K562 (cell line): ENCODE data around the gene ERAP2. TPM values are rescaled to one million over a fixed set of nuclear protein-coding genes. Genes with fewer than 3 reads are reported as not detected.

Source experiments
- BMI1 ChIP-seq: fragments of 150-350 bp; IDR thresholded peaks from 2 replicates; pipeline ENCODE4 v1.6.1; 2014; ENCODE audit warnings: low read length
- CBX5 ChIP-seq: IDR thresholded peaks from 2 replicates; pipeline ENCODE4 v1.6.1; 2014; ENCODE audit warnings: low read depth, borderline replicate concordance
- CCAR2 ChIP-seq: fragments of 200-400 bp; formaldehyde crosslinking; IDR thresholded peaks from 2 replicates; pipeline ENCODE4 v1.6.1; 2017; ENCODE audit warnings: mild to moderate bottlenecking, low read depth, low read length
- COPS2 ChIP-seq: fragments of 450-650 bp; conservative IDR thresholded peaks from 2 replicates; pipeline ENCODE4 v1.6.1; 2016; ENCODE audit warnings: mild to moderate bottlenecking, moderate library complexity
- ELK3 ChIP-seq: fragments of 450-650 bp; formaldehyde crosslinking; IDR thresholded peaks from 2 replicates; pipeline ENCODE4 v1.4.0; 2020; ENCODE audit warnings: mild to moderate bottlenecking
- FOXK2 ChIP-seq, 2 experiments: fragments of 450-650 bp; IDR thresholded peaks in 1 of 2; conservative IDR thresholded peaks in 1 of 2; 2 replicates each; pipeline ENCODE4 v1.6.1; 2016; ENCODE audit warnings: low read depth in 2 of 2, mild to moderate bottlenecking in 1 of 2
- GTF2B ChIP-seq: IDR thresholded peaks from 2 replicates; pipeline ENCODE4 v1.6.1; 2011; ENCODE audit not compliant: insufficient read length; ENCODE audit errors: extremely low read depth
- KAT8 ChIP-seq: fragments of 450-650 bp; IDR thresholded peaks from 2 replicates; pipeline ENCODE4 v1.6.1; 2016; ENCODE audit warnings: low read depth, mild to moderate bottlenecking
- NEUROD1 ChIP-seq: fragments of 150-350 bp; IDR thresholded peaks from 2 replicates; pipeline ENCODE4 v1.6.1; 2014; ENCODE audit warnings: borderline replicate concordance, low read length, low read depth; ENCODE audit not compliant: partially characterized antibody
- PHTF2 ChIP-seq: fragments of 250-450 bp; sonication (Bioruptor Pico); IDR thresholded peaks from 2 replicates; pipeline ENCODE4 v1.5.0; 2021; ENCODE audit warnings: mild to moderate bottlenecking
- RB1 ChIP-seq: fragments of 450-650 bp; IDR thresholded peaks from 2 replicates; pipeline ENCODE4 v1.6.1; 2017; ENCODE audit warnings: low read depth, mild to moderate bottlenecking
- RBM17 ChIP-seq: fragments of 200-400 bp; formaldehyde crosslinking; IDR thresholded peaks from 2 replicates; pipeline ENCODE4 v1.6.1; 2017; ENCODE audit warnings: low read depth, mild to moderate bottlenecking, low read length, borderline replicate concordance
- SMAD3 ChIP-seq: fragments of 450-650 bp; formaldehyde crosslinking; conservative IDR thresholded peaks from 2 replicates; pipeline ENCODE4 v1.4.0; 2020; ENCODE audit warnings: mild to moderate bottlenecking
- STAT5A ChIP-seq: IDR thresholded peaks from 2 replicates; pipeline ENCODE4 v1.6.1; 2012; ENCODE audit warnings: low read length, inconsistent platforms, borderline replicate concordance
- TFAM ChIP-seq: fragments of 250-450 bp; sonication (Bioruptor Pico); conservative IDR thresholded peaks from 2 replicates; pipeline ENCODE4 v1.5.0; 2021; ENCODE audit warnings: mild to moderate bottlenecking, moderate library complexity
- TRIM28 ChIP-seq: fragments of 450-650 bp; IDR thresholded peaks from 2 replicates; pipeline ENCODE4 v1.6.1; 2017
- WHSC1 ChIP-seq: IDR thresholded peaks from one replicate; pipeline ENCODE4 v1.6.1; 2012; ENCODE audit warnings: low read length, control low read depth, inconsistent platforms
- ZBTB17 ChIP-seq: fragments of 450-650 bp; formaldehyde crosslinking; IDR thresholded peaks from 2 replicates; pipeline ENCODE4 v1.4.0; 2020; ENCODE audit warnings: mild to moderate bottlenecking
- ZFP36 ChIP-seq: fragments of 150-350 bp; IDR thresholded peaks from 2 replicates; pipeline ENCODE4 v1.6.1; 2018; ENCODE audit warnings: low read length, low read depth; ENCODE audit not compliant: partially characterized antibody
- ZNF124 ChIP-seq: sonication (generic); formaldehyde crosslinking; IDR thresholded peaks from 2 replicates; pipeline ENCODE4 v1.8.1; 2022; ENCODE audit warnings: missing genetic modification reagents
- polyA plus RNA-seq, 8 experiments: library from polyadenylated mRNA; depleted of rRNA in 4 of 8; stranded (reverse) in 5 of 8; unstranded in 3 of 8; fragments of >200 nt; fragmentation: Nextera tagmentation in 2 of 8; fragmentation: Illumina TruSeq in 1 of 8; extraction: Ambion mirVana in 2 of 8; extraction: Trizol in 1 of 8; gene quantifications; 2 replicates each; pipeline versions ENCODE4 v1.2.1 to v1.2.3, GENCODE V29; 2011 to 2014; ENCODE audit warnings: inconsistent platforms in 1 of 8, missing spikeins in 1 of 8
- total RNA-seq, 7 experiments: library from RNA; depleted of rRNA in 6 of 7; stranded (reverse); fragments of >200 nt in 6 of 7; fragmentation: Illumina TruSeq in 2 of 7; extraction: Trizol in 2 of 7; gene quantifications; 2 replicates each; pipeline versions ENCODE4 v1.2.1 to v1.2.3, GENCODE V29; 2011 to 2021; ENCODE audit warnings: low replicate concordance in 1 of 7
- TF ChIP-seq, protein P1 (sequence below), 3 experiments: IDR thresholded peaks in 2 of 3; conservative IDR thresholded peaks in 1 of 3; 2 replicates each; pipeline ENCODE4 v1.5.1; 2011 to 2012; ENCODE audit warnings: low read length in 3 of 3, mild to moderate bottlenecking in 3 of 3, control low read depth in 2 of 3, improper control_type of control experiment in 1 of 3, inconsistent platforms in 1 of 3, low read depth in 1 of 3, mixed read lengths in 1 of 3, moderate library complexity in 1 of 3; ENCODE audit not compliant: insufficient read depth in 2 of 3
- TF ChIP-seq, protein P2 (sequence below): fragments of 450-650 bp; IDR thresholded peaks from one replicate; pipeline ENCODE4 v1.6.1; 2018; ENCODE audit warnings: mild to moderate bottlenecking, moderate library complexity; ENCODE audit not compliant: partially characterized antibody
- TF ChIP-seq, protein P3 (sequence below): sonication (generic); formaldehyde crosslinking; IDR thresholded peaks from 2 replicates; pipeline ENCODE4 v1.8.0; 2022; ENCODE audit warnings: mild to moderate bottlenecking, missing genetic modification reagents

Gene ERAP2
- total and polyA plus RNA-seq, 9 of the 15 experiments (the other 6 are each of a cell fraction or from before 2014, with no cell fraction given): 0.93 to 4.0 (median 2.1) TPM

DNA sequence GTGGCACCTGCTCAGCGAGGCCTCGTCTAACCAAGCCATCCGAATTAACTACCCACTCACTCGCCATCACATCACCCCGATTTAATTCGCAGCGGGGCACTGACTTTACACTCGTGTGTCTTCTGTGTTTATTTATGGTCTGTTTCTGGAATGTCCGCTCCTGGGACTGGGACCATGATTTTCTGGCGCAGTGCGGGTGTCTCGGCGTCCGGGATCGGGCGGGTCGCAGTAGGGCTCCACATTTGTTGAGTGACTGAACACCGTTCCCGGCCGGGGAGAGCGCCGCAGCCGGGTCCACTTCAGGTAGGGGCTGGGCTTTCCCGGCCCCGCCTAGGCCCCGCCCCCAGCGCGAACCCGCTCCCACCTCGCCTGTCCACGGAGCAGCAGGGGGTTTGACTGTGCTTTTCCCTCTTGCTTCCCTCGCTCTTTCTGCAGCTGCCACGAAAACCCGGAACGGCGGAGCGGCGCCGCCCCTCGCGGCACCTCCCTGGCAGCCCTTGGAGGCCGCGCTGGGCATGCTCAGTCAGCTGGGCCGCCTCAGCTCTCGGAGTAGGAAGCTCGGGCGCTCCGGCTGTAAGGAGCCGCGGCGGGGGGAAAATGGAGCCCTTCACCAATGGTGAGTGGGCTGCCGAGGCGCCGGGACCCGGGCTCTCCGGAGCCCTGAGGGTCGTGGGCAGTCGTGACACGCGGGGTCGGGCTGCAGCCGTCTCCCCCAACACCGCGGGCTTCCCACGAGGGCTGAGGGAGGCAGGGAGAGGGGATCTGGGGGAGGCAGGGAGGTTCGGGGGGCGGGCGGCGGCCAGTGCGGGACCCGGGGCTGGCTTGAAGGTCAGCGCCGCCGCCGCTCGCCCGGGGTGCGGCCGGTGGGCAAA is 59.5 kb downstream of the ERAP2 start, which contains the start of gene LNPEP (continued):
- TF ChIP-seq GTF2B: no peak
- peak; percentile 88 for TF ChIP-seq RB1
- TF ChIP-seq SMAD3: no peak
- TF ChIP-seq STAT5A: no peak; the same call in 1 of the 2 replicates
- no peak for TF ChIP-seq ZNF124 (CRISPR knock-in tag)
- TF ChIP-seq CCAR2: no peak
- TF ChIP-seq ZFP36: no peak
- peak; percentile 99 for TF ChIP-seq NEUROD1
- TF ChIP-seq BMI1: no peak
- no peak for TF ChIP-seq ELK3 (CRISPR knock-in tag)
- no peak for TF ChIP-seq KAT8
- TF ChIP-seq COPS2: no peak
- TF ChIP-seq CBX5: peak; percentile 46; the same call in 1 of the 2 replicates
- TF ChIP-seq RBM17: no peak
- no peak for TF ChIP-seq PHTF2 (CRISPR knock-in tag)
- TF ChIP-seq, protein P1, sequence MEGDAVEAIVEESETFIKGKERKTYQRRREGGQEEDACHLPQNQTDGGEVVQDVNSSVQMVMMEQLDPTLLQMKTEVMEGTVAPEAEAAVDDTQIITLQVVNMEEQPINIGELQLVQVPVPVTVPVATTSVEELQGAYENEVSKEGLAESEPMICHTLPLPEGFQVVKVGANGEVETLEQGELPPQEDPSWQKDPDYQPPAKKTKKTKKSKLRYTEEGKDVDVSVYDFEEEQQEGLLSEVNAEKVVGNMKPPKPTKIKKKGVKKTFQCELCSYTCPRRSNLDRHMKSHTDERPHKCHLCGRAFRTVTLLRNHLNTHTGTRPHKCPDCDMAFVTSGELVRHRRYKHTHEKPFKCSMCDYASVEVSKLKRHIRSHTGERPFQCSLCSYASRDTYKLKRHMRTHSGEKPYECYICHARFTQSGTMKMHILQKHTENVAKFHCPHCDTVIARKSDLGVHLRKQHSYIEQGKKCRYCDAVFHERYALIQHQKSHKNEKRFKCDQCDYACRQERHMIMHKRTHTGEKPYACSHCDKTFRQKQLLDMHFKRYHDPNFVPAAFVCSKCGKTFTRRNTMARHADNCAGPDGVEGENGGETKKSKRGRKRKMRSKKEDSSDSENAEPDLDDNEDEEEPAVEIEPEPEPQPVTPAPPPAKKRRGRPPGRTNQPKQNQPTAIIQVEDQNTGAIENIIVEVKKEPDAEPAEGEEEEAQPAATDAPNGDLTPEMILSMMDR (IDR thresholded peaks at IDR 0.05 in 2 of 3, conservative IDR thresholded peaks at IDR 0.05 in 1 of 3; ENCODE audit: insufficient read depth in 2 of 3, low read depth in 1 of 3, low read length in 3 of 3): no peak
- TF ChIP-seq, protein P2, sequence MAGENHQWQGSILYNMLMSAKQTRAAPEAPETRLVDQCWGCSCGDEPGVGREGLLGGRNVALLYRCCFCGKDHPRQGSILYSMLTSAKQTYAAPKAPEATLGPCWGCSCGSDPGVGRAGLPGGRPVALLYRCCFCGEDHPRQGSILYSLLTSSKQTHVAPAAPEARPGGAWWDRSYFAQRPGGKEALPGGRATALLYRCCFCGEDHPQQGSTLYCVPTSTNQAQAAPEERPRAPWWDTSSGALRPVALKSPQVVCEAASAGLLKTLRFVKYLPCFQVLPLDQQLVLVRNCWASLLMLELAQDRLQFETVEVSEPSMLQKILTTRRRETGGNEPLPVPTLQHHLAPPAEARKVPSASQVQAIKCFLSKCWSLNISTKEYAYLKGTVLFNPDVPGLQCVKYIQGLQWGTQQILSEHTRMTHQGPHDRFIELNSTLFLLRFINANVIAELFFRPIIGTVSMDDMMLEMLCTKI: no peak
- no peak for TF ChIP-seq ZBTB17
- no peak for TF ChIP-seq TRIM28
- TF ChIP-seq FOXK2 (conservative IDR thresholded peaks at IDR 0.05 in 1 of 2, IDR thresholded peaks at IDR 0.05 in 1 of 2; ENCODE audit: low read depth in 2 of 2): peak in 1 of 2 experiments; percentile 38; a peak in 2 of 4 replicates
- TF ChIP-seq, protein P3, sequence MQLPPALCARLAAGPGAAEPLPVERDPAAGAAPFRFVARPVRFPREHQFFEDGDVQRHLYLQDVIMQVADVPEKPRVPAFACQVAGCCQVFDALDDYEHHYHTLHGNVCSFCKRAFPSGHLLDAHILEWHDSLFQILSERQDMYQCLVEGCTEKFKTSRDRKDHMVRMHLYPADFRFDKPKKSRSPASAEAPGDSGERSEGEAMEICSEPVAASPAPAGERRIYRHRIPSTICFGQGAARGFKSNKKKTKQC (CRISPR knock-in tag): no peak
- TF ChIP-seq WHSC1: no peak
- no peak for TF ChIP-seq TFAM (CRISPR knock-in tag)
